K562 (cell line): ENCODE measurements around the gene TSPYL2. TPM values are rescaled to one million over a fixed set of nuclear protein-coding genes. Genes with fewer than 3 reads are reported as not detected.

ENCODE experiments used
- ATF3 ChIP-seq, 2 experiments: fragments of 450-650 bp in 1 of 2; sonication (generic) in 1 of 2; formaldehyde crosslinking in 1 of 2; IDR thresholded peaks in 1 of 2; conservative IDR thresholded peaks in 1 of 2; 2 replicates each; pipeline versions ENCODE4 v1.6.1 to v1.8.1; 2016 to 2023; ENCODE audit warnings: mild to moderate bottlenecking in 2 of 2, moderate library complexity in 2 of 2, inconsistent platforms in 1 of 2, missing genetic modification reagents in 1 of 2
- CHD1 ChIP-seq: fragments of 200-600 bp; sonication (generic); IDR thresholded peaks from one replicate; pipeline ENCODE4 v1.6.1; 2012; ENCODE audit warnings: mild to moderate bottlenecking, moderate library complexity, low read length, inconsistent platforms
- CHD2 ChIP-seq: IDR thresholded peaks from 2 replicates; pipeline ENCODE4 v1.6.1; 2011; ENCODE audit warnings: low read depth, low read length
- CSDE1 ChIP-seq, 2 experiments: fragments of 450-650 bp; IDR thresholded peaks; 2 replicates each; pipeline ENCODE4 v1.6.1; 2016; ENCODE audit warnings: mild to moderate bottlenecking in 1 of 2
- E2F4 ChIP-seq: sonication (generic); formaldehyde crosslinking; IDR thresholded peaks from 2 replicates; pipeline ENCODE4 v1.8.0; 2022; ENCODE audit warnings: mild to moderate bottlenecking, low read depth, missing genetic modification reagents
- HDAC3 ChIP-seq: fragments of 450-650 bp; IDR thresholded peaks from 2 replicates; pipeline ENCODE4 v1.6.1; 2018; ENCODE audit warnings: borderline replicate concordance, mild to moderate bottlenecking, moderate library complexity; ENCODE audit not compliant: partially characterized antibody
- HMBOX1 ChIP-seq: sonication (generic); IDR thresholded peaks from 2 replicates; pipeline ENCODE4 v1.6.1; 2016
- L3MBTL2 ChIP-seq: fragments of 450-650 bp; IDR thresholded peaks from 2 replicates; pipeline ENCODE4 v1.6.1; 2016; ENCODE audit warnings: mild to moderate bottlenecking, moderate library complexity
- LARP7 ChIP-seq: fragments of 450-650 bp; IDR thresholded peaks from 2 replicates; pipeline ENCODE4 v1.6.1; 2016
- MCM3 ChIP-seq: fragments of 450-650 bp; IDR thresholded peaks from 2 replicates; pipeline ENCODE4 v1.6.1; 2016
- MTF1 ChIP-seq: fragments of 250-450 bp; sonication (Bioruptor Pico); IDR thresholded peaks from 2 replicates; pipeline ENCODE4 v1.9.0; 2021; ENCODE audit warnings: moderate library complexity, mild to moderate bottlenecking, inconsistent platforms, borderline replicate concordance
- NFIC ChIP-seq: fragments of 450-650 bp; IDR thresholded peaks from 2 replicates; pipeline ENCODE4 v1.6.1; 2017; ENCODE audit warnings: mild to moderate bottlenecking, inconsistent platforms
- NFIX ChIP-seq: fragments of 250-450 bp; sonication (Bioruptor Pico); IDR thresholded peaks from 2 replicates; pipeline ENCODE4 v1.4.0; 2020; ENCODE audit warnings: low read depth, mild to moderate bottlenecking, moderate library complexity
- PPARD ChIP-seq: fragments of 250-450 bp; sonication (Bioruptor Pico); IDR thresholded peaks from 2 replicates; pipeline ENCODE4 v1.8.0; 2022; ENCODE audit warnings: inconsistent platforms, mild to moderate bottlenecking, moderate library complexity
- PTTG1 ChIP-seq: fragments of 450-650 bp; IDR thresholded peaks from 2 replicates; pipeline ENCODE4 v1.6.1; 2016; ENCODE audit warnings: low read depth, mild to moderate bottlenecking, missing genetic modification characterization, missing compliant biosample characterization
- SMAD1 ChIP-seq: fragments of 150-350 bp; IDR thresholded peaks from 2 replicates; pipeline ENCODE4 v1.6.1; 2014; ENCODE audit warnings: low read length, low read depth; ENCODE audit not compliant: partially characterized antibody
- SMARCA5 ChIP-seq: fragments of 450-650 bp; IDR thresholded peaks from 2 replicates; pipeline ENCODE4 v1.6.1; 2016
- STAG1 ChIP-seq: sonication (generic); formaldehyde crosslinking; IDR thresholded peaks from 2 replicates; pipeline ENCODE4 v1.5.0; 2020; ENCODE audit warnings: missing genetic modification reagents, borderline replicate concordance
- TRIM24 ChIP-seq, 2 experiments: fragments of 450-650 bp; IDR thresholded peaks; 2 replicates each; pipeline ENCODE4 v1.6.1; 2016
- U2AF2 ChIP-seq: fragments of 200-400 bp; formaldehyde crosslinking; optimal IDR thresholded peaks from 2 replicates; pipeline ENCODE3; 2017; ENCODE audit warnings: low read depth, mild to moderate bottlenecking, low read length
- VEZF1 ChIP-seq: fragments of 200-800 bp; sonication (Bioruptor generic); IDR thresholded peaks from 2 replicates; pipeline ENCODE4 v1.6.1; 2017; ENCODE audit warnings: missing genetic modification characterization, missing compliant biosample characterization
- ZBTB7A ChIP-seq: IDR thresholded peaks from 2 replicates; pipeline ENCODE4 v1.6.1; 2011; ENCODE audit warnings: low read depth, mild to moderate bottlenecking, low read length, moderate library complexity, borderline replicate concordance; ENCODE audit not compliant: control insufficient read depth
- ZNF121 ChIP-seq: sonication (generic); formaldehyde crosslinking; conservative IDR thresholded peaks from 2 replicates; pipeline ENCODE4 v1.8.0; 2022; ENCODE audit warnings: missing genetic modification reagents
- ZNF133 ChIP-seq: fragments of 250-450 bp; sonication (Bioruptor Pico); IDR thresholded peaks from 2 replicates; pipeline ENCODE4 v1.4.0; 2020; ENCODE audit warnings: mild to moderate bottlenecking
- ZNF263 ChIP-seq: sonication (generic); formaldehyde crosslinking; IDR thresholded peaks from 2 replicates; pipeline ENCODE4 v1.8.0; 2022; ENCODE audit warnings: mild to moderate bottlenecking, missing genetic modification reagents, borderline replicate concordance
- ZNF707 ChIP-seq: fragments of 250-450 bp; sonication (Bioruptor Pico); conservative IDR thresholded peaks from 2 replicates; pipeline ENCODE4 v1.8.0; 2022; ENCODE audit warnings: inconsistent platforms, mild to moderate bottlenecking, moderate library complexity
- polyA plus RNA-seq, 8 experiments: library from polyadenylated mRNA; depleted of rRNA in 4 of 8; stranded (reverse) in 5 of 8; unstranded in 3 of 8; fragments of >200 nt; fragmentation: Nextera tagmentation in 2 of 8; fragmentation: Illumina TruSeq in 1 of 8; extraction: Ambion mirVana in 2 of 8; extraction: Trizol in 1 of 8; gene quantifications; 2 replicates each; pipeline versions ENCODE4 v1.2.1 to v1.2.3, GENCODE V29; 2011 to 2014; ENCODE audit warnings: inconsistent platforms in 1 of 8, missing spikeins in 1 of 8
- total RNA-seq, 7 experiments: library from RNA; depleted of rRNA in 6 of 7; stranded (reverse); fragments of >200 nt in 6 of 7; fragmentation: Illumina TruSeq in 2 of 7; extraction: Trizol in 2 of 7; gene quantifications; 2 replicates each; pipeline versions ENCODE4 v1.2.1 to v1.2.3, GENCODE V29; 2011 to 2021; ENCODE audit warnings: low replicate concordance in 1 of 7

The TSPYL2 gene
- total and polyA plus RNA-seq, 9 of the 15 experiments (the other 6 are each of a cell fraction or from before 2014, with no cell fraction given) = 0.41 to 20.0 (median 10.8) TPM

GRCh38 chrX:53081925-53082772 is at the start of gene TSPYL2 (continued):
- TF ChIP-seq ATF3 (IDR thresholded peaks at IDR 0.05) = no peak
- no peak for TF ChIP-seq ATF3 (CRISPR knock-in tag; conservative IDR thresholded peaks at IDR 0.05)
- no peak for TF ChIP-seq LARP7
- no peak for TF ChIP-seq HDAC3
- no peak for TF ChIP-seq PTTG1 (tag)
- TF ChIP-seq MTF1 = no peak
- TF ChIP-seq SMARCA5 = no peak
- no peak for TF ChIP-seq U2AF2
- TF ChIP-seq ZBTB7A = peak; percentile 54
- TF ChIP-seq NFIC = no peak
- no peak for TF ChIP-seq PPARD (CRISPR knock-in tag)
- no peak for TF ChIP-seq SMAD1
- no peak for TF ChIP-seq CSDE1 (IDR thresholded peaks at IDR 0.05)
- TF ChIP-seq ZNF707 (CRISPR knock-in tag) = no peak
- peak; percentile 83 for TF ChIP-seq CHD2
- no peak for TF ChIP-seq CHD1
- TF ChIP-seq STAG1 = no peak
- TF ChIP-seq MCM3 = no peak
- TF ChIP-seq ZNF133 (CRISPR knock-in tag) = no peak
- peak; percentile 74 for TF ChIP-seq VEZF1
- TF ChIP-seq ZNF121 (CRISPR knock-in tag) = no peak
- no peak for TF ChIP-seq E2F4 (CRISPR knock-in tag)
- no peak for TF ChIP-seq NFIX (CRISPR knock-in tag)
- no peak for TF ChIP-seq HMBOX1
- no peak for TF ChIP-seq TRIM24 (IDR thresholded peaks at IDR 0.05)
- 0 out of 2 replicates have a peak, but pooled peaks have one; percentile 26 for TF ChIP-seq L3MBTL2
- TF ChIP-seq ZNF263 (CRISPR knock-in tag) = no peak
